Uterus (tissue), 4 donors: ENCODE data around the gene KCNH5. TPM values are rescaled to one million over a fixed set of nuclear protein-coding genes. Genes with fewer than 3 reads are reported as not detected.

Experiments
- DNase-seq, 2 donors: peaks; one replicate each; pipeline ENCODE4 v3.0.0-alpha.2; 2019 to 2020
- H3K27ac ChIP-seq, 2 donors: fragments of 200-600 bp; sonication (generic); 1 replicate in 1 of 2; 2 replicates in 1 of 2; pipeline ENCODE4 v1.5.1; 2016 to 2018
- H3K27me3 ChIP-seq, 2 donors: fragments of 200-600 bp; sonication (generic); one replicate each; pipeline ENCODE4 v1.5.1; 2018 to 2019; ENCODE audit warnings: control low read depth in 1 of 2
- H3K36me3 ChIP-seq, 2 donors: fragments of 200-600 bp; sonication (generic); one replicate each; pipeline ENCODE4 v1.5.1; 2019; ENCODE audit warnings: control low read depth in 1 of 2
- H3K4me1 ChIP-seq, 2 donors: fragments of 200-600 bp; sonication (generic); one replicate each; pipeline ENCODE4 v1.5.1; 2018 to 2019; ENCODE audit warnings: control low read depth in 1 of 2
- H3K4me3 ChIP-seq, 2 donors: fragments of 200-600 bp; sonication (generic); 1 replicate in 1 of 2; 2 replicates in 1 of 2; pipeline ENCODE4 v1.5.1; 2018 to 2019; ENCODE audit warnings: mild to moderate bottlenecking in 1 of 2
- H3K9me3 ChIP-seq, 2 donors: fragments of 200-600 bp; sonication (generic); one replicate each; pipeline ENCODE4 v1.5.1; 2019; ENCODE audit warnings: control low read depth in 1 of 2
- CTCF ChIP-seq, 4 experiments: fragments of 200-600 bp in 2 of 4; fragments of 450-650 bp in 2 of 4; sonication (generic) in 2 of 4; IDR thresholded peaks; one replicate each; pipeline ENCODE4 v1.5.1; 2016 to 2019; ENCODE audit warnings: antibody characterized with exemption in 4 of 4, mild to moderate bottlenecking in 2 of 4, moderate library complexity in 1 of 4
- POLR2A ChIP-seq, 2 donors: fragments of 450-650 bp; IDR thresholded peaks; one replicate each; pipeline ENCODE4 v1.6.1; 2016; ENCODE audit warnings: antibody characterized with exemption in 2 of 2, mild to moderate bottlenecking in 1 of 2, moderate library complexity in 1 of 2
- intact Hi-C: fragments of 100-400 bp; cut with DNase I; formaldehyde crosslinking; loops from one replicate; pipeline ENCODE4 v1.15.1; 2023; ENCODE audit warnings: low total_unique reads
- total RNA-seq, 4 donors: library from RNA; depleted of rRNA in 3 of 4; stranded (reverse); fragments of >200 nt in 3 of 4; gene quantifications; one replicate each; pipeline versions ENCODE4 v1.1.0 to v1.2.4, GENCODE V29; 2014 to 2023
- donor health status: DM: yes; HTN: yes; CAD: no.

The KCNH5 gene
- total RNA-seq, 4 donors from 2014 or later, result 0.09 to 1.6 (median 0.29) TPM; not detected in 1

DNA sequence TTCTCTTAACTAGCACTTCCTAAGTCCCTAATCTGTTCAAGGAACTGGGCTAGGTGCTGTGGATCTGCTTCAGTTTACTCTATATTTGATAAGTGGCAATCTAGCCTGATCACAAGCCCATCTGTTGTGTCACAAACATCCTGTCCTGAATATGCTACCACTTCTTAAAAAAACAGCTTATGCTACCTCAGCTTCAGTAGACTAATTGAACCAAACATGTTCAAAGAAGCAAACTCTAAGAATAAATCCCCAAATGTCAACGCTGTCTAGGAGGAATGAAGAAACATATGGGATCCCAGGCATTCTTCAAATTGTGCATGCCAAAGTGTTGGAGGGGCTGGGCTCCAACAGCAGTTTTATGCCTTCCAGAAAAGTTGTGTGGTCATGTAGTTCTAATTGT is 10.4 kb upstream of the KCNH5 start:
- DNase-seq, result no peak
- no peak for TF ChIP-seq POLR2A (IDR thresholded peaks at IDR 0.05)
- no peak for TF ChIP-seq CTCF (IDR thresholded peaks at IDR 0.05)
- Histone ChIP-seq H3K4me3 (no peak overlapping the region), H3K36me3 (no peaks in the 10 kb centered on the region), H3K27ac (no peak overlapping the region), H3K27me3 (no peaks in the 10 kb centered on the region), H3K4me1 (no peaks in the 10 kb centered on the region), H3K9me3 (no peaks in the 10 kb centered on the region)
- intact Hi-C loops, result no loop called here

DNA sequence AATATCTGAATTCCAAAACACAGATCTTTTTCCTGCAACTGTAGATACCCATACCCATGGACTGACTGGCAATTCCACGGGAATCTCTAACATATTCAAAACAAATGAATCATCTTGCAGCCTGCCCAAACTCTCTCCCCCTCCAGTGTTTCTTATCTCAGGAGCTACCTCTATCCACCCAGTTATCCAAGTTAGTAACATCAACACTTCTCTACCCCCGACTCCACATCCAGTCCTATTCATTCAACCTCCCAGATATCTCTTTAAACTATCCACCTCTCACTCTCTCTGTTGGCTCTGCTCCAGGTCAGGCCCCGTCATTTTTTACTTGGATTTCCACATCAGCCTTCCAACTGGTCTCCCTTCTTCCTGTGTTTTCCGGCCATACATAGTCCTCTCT is 6.7 kb upstream of the KCNH5 start:
- H3K4me3 ChIP-seq, result no peak overlapping the region
- H3K36me3 ChIP-seq, result no peaks in the 10 kb centered on the region
- TF ChIP-seq CTCF (IDR thresholded peaks at IDR 0.05), result no peak
- intact Hi-C loops, result no loop called here
- peaks cover 0 to 7% of the 10 kb centered on the region in 2 donors for H3K27me3 ChIP-seq
- DNase-seq, result no peak
- H3K27ac ChIP-seq, result no peak overlapping the region
- H3K9me3 ChIP-seq, result no peaks in the 10 kb centered on the region
- H3K4me1 ChIP-seq, result no peaks in the 10 kb centered on the region

DNA sequence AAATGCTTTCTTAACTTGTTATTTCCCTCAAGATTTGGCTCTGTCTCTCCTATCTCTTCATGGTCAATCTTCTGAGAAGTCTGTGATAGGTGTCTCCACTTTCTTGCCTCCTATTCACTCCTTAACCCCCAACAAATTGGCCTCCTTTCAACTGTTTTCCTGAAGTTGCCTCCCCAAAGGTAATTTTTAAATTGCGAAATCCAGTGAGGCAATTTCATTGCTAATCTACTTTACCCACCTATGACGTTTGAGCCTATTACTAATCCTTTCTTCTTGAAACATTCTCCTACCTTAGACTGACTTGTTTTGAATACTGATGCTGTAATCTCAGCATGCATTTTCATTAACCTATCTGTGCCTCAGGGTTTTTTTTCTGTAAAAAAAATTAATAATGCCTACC is 6.0 kb upstream of the KCNH5 start:
- no peaks in the 10 kb centered on the region for H3K36me3 ChIP-seq
- H3K4me3 ChIP-seq, result no peak overlapping the region
- H3K27me3 ChIP-seq, result peaks cover 0 to 7% of the 10 kb centered on the region in 2 donors
- intact Hi-C loops, result no loop called here
- TF ChIP-seq CTCF (IDR thresholded peaks at IDR 0.05) (no peak), POLR2A (IDR thresholded peaks at IDR 0.05) (no peak)
- DNase-seq, result no peak
- no peak overlapping the region for H3K27ac ChIP-seq
- no peaks in the 10 kb centered on the region for H3K9me3 ChIP-seq
- no peaks in the 10 kb centered on the region for H3K4me1 ChIP-seq

DNA sequence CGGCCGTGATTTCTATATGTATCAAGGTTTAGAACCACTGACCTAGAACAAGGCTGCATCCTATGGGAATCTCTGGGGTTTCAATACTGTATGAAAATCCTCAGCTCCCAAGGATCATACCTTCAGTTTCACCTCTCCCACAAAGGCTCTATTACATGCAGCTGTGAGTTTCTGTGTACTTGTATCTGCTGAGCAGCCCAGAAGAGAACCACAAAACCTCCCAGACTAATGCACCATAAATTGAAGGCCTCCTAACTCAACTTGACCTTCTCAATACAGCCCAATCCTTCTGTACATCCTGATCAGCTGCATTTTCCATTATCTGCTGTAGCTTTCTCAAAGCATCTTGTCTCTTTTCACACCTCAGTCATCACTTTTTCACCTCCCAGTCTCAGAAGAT is 5.4 kb upstream of the KCNH5 start:
- Histone ChIP-seq H3K4me1 (peaks cover 0 to 5% of the 10 kb centered on the region in 2 donors), H3K27me3 (peaks cover 4 to 7% of the 10 kb centered on the region in 2 donors), H3K4me3 (no peak overlapping the region), H3K27ac (no peak overlapping the region), H3K36me3 (no peaks in the 10 kb centered on the region), H3K9me3 (no peaks in the 10 kb centered on the region)
- intact Hi-C loops, result no loop called here
- TF ChIP-seq POLR2A (IDR thresholded peaks at IDR 0.05), result no peak
- TF ChIP-seq CTCF (IDR thresholded peaks at IDR 0.05), result no peak
- no peak for DNase-seq

GRCh38 chr14:63046339-63047268 is 1.3 kb upstream of the KCNH5 start:
- no peak overlapping the region for H3K4me3 ChIP-seq
- TF ChIP-seq POLR2A (IDR thresholded peaks at IDR 0.05) (no peak), CTCF (IDR thresholded peaks at IDR 0.05) (no peak)
- no peak overlapping the region for H3K27ac ChIP-seq
- H3K4me1 ChIP-seq, result peaks cover 0 to 13% of the 10 kb centered on the region in 2 donors
- intact Hi-C loops, result no loop called here
- H3K27me3 ChIP-seq, result peaks cover 4 to 33% of the 10 kb centered on the region in 2 donors
- no peaks in the 10 kb centered on the region for H3K9me3 ChIP-seq
- DNase-seq, result no peak
- no peaks in the 10 kb centered on the region for H3K36me3 ChIP-seq
